Peyer's patch (tissue), 4 donors: ENCODE measurements around the gene NEK6.

Source experiments
- CTCF ChIP-seq, 6 experiments: fragments of 450-650 bp in 4 of 6; fragments of 200-600 bp in 2 of 6; sonication (generic) in 1 of 6; IDR thresholded peaks; one replicate each; pipeline ENCODE4 v1.5.1; 2017 to 2019; ENCODE audit warnings: antibody characterized with exemption in 6 of 6, mild to moderate bottlenecking in 3 of 6, moderate library complexity in 1 of 6
- POLR2A ChIP-seq, 2 donors: fragments of 450-650 bp; IDR thresholded peaks; one replicate each; pipeline ENCODE4 v1.5.1; 2017; ENCODE audit warnings: antibody characterized with exemption in 2 of 2, mild to moderate bottlenecking in 2 of 2, moderate library complexity in 2 of 2

GRCh38 chr9:124340219-124341069 is 82.7 kb downstream of the NEK6 start:
- TF ChIP-seq CTCF (IDR thresholded peaks at IDR 0.05) (no peak), POLR2A (IDR thresholded peaks at IDR 0.05) (no peak)
